Upper lobe of left lung (tissue), 6 donors: Measurements from ENCODE around the gene RIBC2. TPM values are rescaled to one million over a fixed set of nuclear protein-coding genes. Genes with fewer than 3 reads are reported as not detected.

Experiments
- ATAC-seq, 2 donors: fragments of 200-7000 bp; cut with Tn5 transposase; one replicate each; pipeline ENCODE4 v1.9.1; 2022; ENCODE audit warnings: mild to moderate bottlenecking in 2 of 2, moderate library complexity in 2 of 2; ENCODE audit not compliant: low FRiP score in 2 of 2
- DNase-seq, 2 donors: peaks; one replicate each; pipeline ENCODE4 v3.0.0-alpha.2; 2019 to 2020
- H3K27ac ChIP-seq, 4 donors: fragments of 200-600 bp; sonication (generic); one replicate each; pipeline ENCODE4 v1.5.1; 2016 to 2019
- H3K27me3 ChIP-seq, 4 donors: fragments of 200-600 bp; sonication (generic); one replicate each; pipeline ENCODE4 v1.5.1; 2017 to 2019
- H3K36me3 ChIP-seq, 4 donors: fragments of 200-600 bp; sonication (generic); one replicate each; pipeline ENCODE4 v1.5.1; 2016 to 2019
- H3K4me1 ChIP-seq, 4 donors: fragments of 200-600 bp; sonication (generic); one replicate each; pipeline ENCODE4 v1.5.1; 2018 to 2019
- H3K4me3 ChIP-seq, 4 donors: fragments of 200-600 bp; sonication (generic); one replicate each; pipeline ENCODE4 v1.5.1; 2017 to 2019; ENCODE audit warnings: mild to moderate bottlenecking in 2 of 4, moderate library complexity in 1 of 4
- H3K9me3 ChIP-seq, 4 donors: fragments of 200-600 bp; sonication (generic); one replicate each; pipeline ENCODE4 v1.5.1; 2018 to 2019
- EP300 ChIP-seq, 4 donors: sonication (generic); formaldehyde crosslinking; IDR thresholded peaks; one replicate each; pipeline ENCODE4 v1.5.1; 2017; ENCODE audit warnings: antibody characterized with exemption in 4 of 4, control low read depth in 2 of 4
- POLR2A ChIP-seq, 4 donors: fragments of 450-650 bp; IDR thresholded peaks; one replicate each; pipeline ENCODE4 v1.5.1; 2016 to 2017; ENCODE audit warnings: antibody characterized with exemption in 4 of 4, mild to moderate bottlenecking in 2 of 4
- POLR2AphosphoS5 ChIP-seq, 2 donors: sonication (generic); formaldehyde crosslinking; IDR thresholded peaks; one replicate each; pipeline ENCODE4 v1.5.1; 2017; ENCODE audit warnings: antibody characterized with exemption in 2 of 2
- WGBS, 2 donors: methylation state at CpG; one replicate each; pipeline ENCODE4 v1.1.5; 2017 to 2018; 5-methylcytosine and 5-hydroxymethylcytosine counted together
- total RNA-seq, 6 donors: library from RNA; depleted of rRNA in 4 of 6; stranded (reverse); fragments of >200 nt in 4 of 6; gene quantifications; one replicate each; pipeline versions ENCODE4 v1.1.0 to v1.2.1, GENCODE V29; 2016 to 2021
- TF ChIP-seq, protein P1 (sequence below), 6 experiments: fragments of 450-650 bp in 4 of 6; fragments of 200-600 bp in 2 of 6; sonication (generic) in 2 of 6; IDR thresholded peaks; one replicate each; pipeline ENCODE4 v1.5.1; 2016 to 2019; ENCODE audit warnings: antibody characterized with exemption in 6 of 6
- donor health status: DM: no; HTN: no; CAD: no; lungs with moderate emphysema.
- donor health status: DM: no; HTN: yes; CAD: no; lungs with severe emphysema.

RIBC2 gene
- total RNA-seq, 6 donors from 2014 or later: 1.4 to 16.7 (median 3.5) TPM; not detected in 1

DNA sequence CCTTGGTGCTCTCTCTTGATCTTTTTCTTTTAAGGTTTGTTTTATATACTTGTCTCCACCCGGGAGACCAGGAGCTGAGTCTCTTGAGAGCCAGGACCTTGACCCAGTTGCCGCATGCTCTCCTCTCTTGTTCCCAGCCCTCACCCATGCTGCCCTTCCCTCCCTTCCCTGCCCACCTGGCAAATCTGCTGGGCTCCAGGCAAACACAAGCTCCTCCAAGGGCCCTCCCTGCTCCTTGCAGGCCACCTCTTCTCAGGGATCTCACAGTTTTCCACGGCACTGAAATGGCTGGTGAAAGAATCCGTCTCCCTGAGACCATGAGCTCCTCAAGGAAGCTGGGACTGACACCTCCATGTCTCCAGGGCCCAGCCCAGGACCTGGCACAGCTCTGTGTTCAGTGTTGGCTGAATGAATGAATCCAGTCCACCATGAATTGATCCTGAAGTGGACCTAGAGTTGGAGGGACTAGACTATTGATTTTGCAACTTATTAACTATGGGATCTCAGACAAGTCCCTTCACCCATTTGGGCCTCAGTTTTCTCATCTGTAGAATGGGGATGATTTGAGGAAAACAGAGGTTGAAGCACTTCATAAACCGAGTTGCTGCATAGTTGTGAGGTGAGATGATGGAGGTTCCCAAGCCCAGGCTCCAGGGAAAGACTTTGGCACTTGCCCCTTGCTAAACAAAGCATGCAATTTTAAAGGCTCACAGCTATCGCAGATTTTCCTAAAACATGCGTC lies 64.0 kb downstream of the RIBC2 start:
- WGBS, 2 donors: 83 to 87% methylated on average over 7 of the region's 7 CpGs
- H3K27me3 ChIP-seq: no peaks in the 10 kb centered on the region
- ATAC-seq (no peak), DNase-seq (no peak)
- no peaks in the 10 kb centered on the region for H3K4me1 ChIP-seq
- no peak overlapping the region for H3K4me3 ChIP-seq
- no peak overlapping the region for H3K27ac ChIP-seq
- TF ChIP-seq POLR2A (IDR thresholded peaks at IDR 0.05) (no peak), EP300 (IDR thresholded peaks at IDR 0.05) (no peak), POLR2AphosphoS5 (IDR thresholded peaks at IDR 0.05) (no peak)
- TF ChIP-seq, protein P1, sequence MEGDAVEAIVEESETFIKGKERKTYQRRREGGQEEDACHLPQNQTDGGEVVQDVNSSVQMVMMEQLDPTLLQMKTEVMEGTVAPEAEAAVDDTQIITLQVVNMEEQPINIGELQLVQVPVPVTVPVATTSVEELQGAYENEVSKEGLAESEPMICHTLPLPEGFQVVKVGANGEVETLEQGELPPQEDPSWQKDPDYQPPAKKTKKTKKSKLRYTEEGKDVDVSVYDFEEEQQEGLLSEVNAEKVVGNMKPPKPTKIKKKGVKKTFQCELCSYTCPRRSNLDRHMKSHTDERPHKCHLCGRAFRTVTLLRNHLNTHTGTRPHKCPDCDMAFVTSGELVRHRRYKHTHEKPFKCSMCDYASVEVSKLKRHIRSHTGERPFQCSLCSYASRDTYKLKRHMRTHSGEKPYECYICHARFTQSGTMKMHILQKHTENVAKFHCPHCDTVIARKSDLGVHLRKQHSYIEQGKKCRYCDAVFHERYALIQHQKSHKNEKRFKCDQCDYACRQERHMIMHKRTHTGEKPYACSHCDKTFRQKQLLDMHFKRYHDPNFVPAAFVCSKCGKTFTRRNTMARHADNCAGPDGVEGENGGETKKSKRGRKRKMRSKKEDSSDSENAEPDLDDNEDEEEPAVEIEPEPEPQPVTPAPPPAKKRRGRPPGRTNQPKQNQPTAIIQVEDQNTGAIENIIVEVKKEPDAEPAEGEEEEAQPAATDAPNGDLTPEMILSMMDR (IDR thresholded peaks at IDR 0.05): no peak
- no peaks in the 10 kb centered on the region for H3K36me3 ChIP-seq
- no peaks in the 10 kb centered on the region for H3K9me3 ChIP-seq

GRCh38 chr22:45478108-45478771 lies 64.7 kb downstream of the RIBC2 start:
- no peaks in the 10 kb centered on the region for H3K36me3 ChIP-seq
- ATAC-seq: no peak
- 79 to 83% methylated on average over 11 of the region's 11 CpGs for WGBS, 2 donors
- no peak overlapping the region for H3K4me3 ChIP-seq
- DNase-seq: no peak
- no peak overlapping the region for H3K27ac ChIP-seq
- no peaks in the 10 kb centered on the region for H3K27me3 ChIP-seq
- no peak for TF ChIP-seq POLR2A (IDR thresholded peaks at IDR 0.05)
- TF ChIP-seq EP300 (IDR thresholded peaks at IDR 0.05): no peak
- TF ChIP-seq, protein P1 (IDR thresholded peaks at IDR 0.05): no peak
- no peak for TF ChIP-seq POLR2AphosphoS5 (IDR thresholded peaks at IDR 0.05)
- no peaks in the 10 kb centered on the region for H3K9me3 ChIP-seq
- H3K4me1 ChIP-seq: no peaks in the 10 kb centered on the region

- ATAC-seq (no peak), DNase-seq (no peak)
- no peak overlapping the region for H3K27ac ChIP-seq
- 75 to 86% methylated on average over 3 of the region's 3 CpGs for WGBS, 2 donors
- no peaks in the 10 kb centered on the region for H3K36me3 ChIP-seq
- H3K9me3 ChIP-seq: no peaks in the 10 kb centered on the region
- no peaks in the 10 kb centered on the region for H3K27me3 ChIP-seq
- no peak overlapping the region for H3K4me3 ChIP-seq
- no peak for TF ChIP-seq POLR2A (IDR thresholded peaks at IDR 0.05)
- TF ChIP-seq, protein P1 (IDR thresholded peaks at IDR 0.05): no peak
- no peak for TF ChIP-seq EP300 (IDR thresholded peaks at IDR 0.05)
- no peak for TF ChIP-seq POLR2AphosphoS5 (IDR thresholded peaks at IDR 0.05)
- no peaks in the 10 kb centered on the region for H3K4me1 ChIP-seq
Measured at GRCh38 chr22:45480717-45481116, 67.2 kb downstream of the RIBC2 start.

DNA sequence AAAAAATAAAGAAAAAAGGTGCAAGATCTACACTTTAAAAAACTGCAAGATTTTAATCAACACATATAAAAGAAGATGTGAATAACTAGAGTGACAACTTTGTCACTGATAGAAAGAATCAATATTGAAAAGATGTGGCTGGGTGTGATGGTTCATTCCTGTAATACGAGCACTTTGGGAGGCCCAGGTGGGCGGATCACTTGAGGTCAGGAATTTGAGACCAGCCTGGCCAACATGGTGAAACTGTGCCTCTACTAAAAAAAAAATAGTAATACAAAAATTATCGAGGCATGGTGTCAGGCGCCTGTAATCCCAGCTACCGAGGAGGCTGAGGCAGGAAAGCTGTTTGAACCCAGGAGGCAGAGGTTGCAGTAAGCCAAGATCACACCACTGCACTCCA lies 68.2 kb downstream of the RIBC2 start:
- H3K27ac ChIP-seq: no peak overlapping the region
- TF ChIP-seq POLR2AphosphoS5 (IDR thresholded peaks at IDR 0.05) (no peak), POLR2A (IDR thresholded peaks at IDR 0.05) (no peak), EP300 (IDR thresholded peaks at IDR 0.05) (no peak)
- TF ChIP-seq, protein P1 (IDR thresholded peaks at IDR 0.05): no peak
- no peaks in the 10 kb centered on the region for H3K36me3 ChIP-seq
- DNase-seq (no peak), ATAC-seq (no peak)
- no peaks in the 10 kb centered on the region for H3K9me3 ChIP-seq
- H3K4me3 ChIP-seq: no peak overlapping the region
- H3K4me1 ChIP-seq: no peaks in the 10 kb centered on the region
- 72 to 80% methylated on average over 5 of the region's 5 CpGs for WGBS, 2 donors
- H3K27me3 ChIP-seq: no peaks in the 10 kb centered on the region

Other genes with a start within 250 kb of the RIBC2 start
- gene NUP50, start 249.8 kb upstream of the RIBC2 start, total RNA-seq: 100 to 1,000 TPM in 1 of 6 donors, 10 to 100 TPM in 5; 57.9 to 115 (median 66.7) TPM
- 100 to 1,000 TPM in 1 of 6 donors, 10 to 100 TPM in 5; 31.2 to 103 (median 42.8) TPM for gene KIAA0930, start 172.8 kb upstream of the RIBC2 start, total RNA-seq
- gene UPK3A, start 128.7 kb upstream of the RIBC2 start, total RNA-seq: under 1 TPM in 1 of 6 donors, not detected in 5; 0.44 TPM
- 100 to 1,000 TPM in 2 of 6 donors, 10 to 100 TPM in 3, 1 to 10 TPM in 1; 9.2 to 161 (median 27.6) TPM for gene FAM118A, start 103.8 kb upstream of the RIBC2 start, total RNA-seq
- not detected for gene SMC1B, start 94 bp upstream of the RIBC2 start, total RNA-seq
- 100 to 1,000 TPM in 4 of 6 donors, 10 to 100 TPM in 2; 63.9 to 523 (median 207) TPM for gene FBLN1, start 89.2 kb downstream of the RIBC2 start, total RNA-seq